ENCODE measurements around the gene SPOCK3.

GRCh38 chr4:166802346-166802745 lies 431.9 kb downstream of the SPOCK3 start:
- TF ChIP-seq, protein P1, sequence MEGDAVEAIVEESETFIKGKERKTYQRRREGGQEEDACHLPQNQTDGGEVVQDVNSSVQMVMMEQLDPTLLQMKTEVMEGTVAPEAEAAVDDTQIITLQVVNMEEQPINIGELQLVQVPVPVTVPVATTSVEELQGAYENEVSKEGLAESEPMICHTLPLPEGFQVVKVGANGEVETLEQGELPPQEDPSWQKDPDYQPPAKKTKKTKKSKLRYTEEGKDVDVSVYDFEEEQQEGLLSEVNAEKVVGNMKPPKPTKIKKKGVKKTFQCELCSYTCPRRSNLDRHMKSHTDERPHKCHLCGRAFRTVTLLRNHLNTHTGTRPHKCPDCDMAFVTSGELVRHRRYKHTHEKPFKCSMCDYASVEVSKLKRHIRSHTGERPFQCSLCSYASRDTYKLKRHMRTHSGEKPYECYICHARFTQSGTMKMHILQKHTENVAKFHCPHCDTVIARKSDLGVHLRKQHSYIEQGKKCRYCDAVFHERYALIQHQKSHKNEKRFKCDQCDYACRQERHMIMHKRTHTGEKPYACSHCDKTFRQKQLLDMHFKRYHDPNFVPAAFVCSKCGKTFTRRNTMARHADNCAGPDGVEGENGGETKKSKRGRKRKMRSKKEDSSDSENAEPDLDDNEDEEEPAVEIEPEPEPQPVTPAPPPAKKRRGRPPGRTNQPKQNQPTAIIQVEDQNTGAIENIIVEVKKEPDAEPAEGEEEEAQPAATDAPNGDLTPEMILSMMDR (IDR thresholded peaks at IDR 0.05) = no peak
- TF ChIP-seq POLR2A (IDR thresholded peaks at IDR 0.05) = no peak
